Epithelial cell of esophagus (primary cell): ENCODE results near the gene ABHD10.
A peak's percentile ranks its signal among the peaks of the same experiment; 100 is the strongest.

Experiments used
- DNase-seq: peaks from one replicate; pipeline ENCODE4 v3.0.0; 2010; ENCODE audit warnings: low read depth
- H3K4me3 ChIP-seq: 2 replicates; pipeline ENCODE4 v1.5.1; 2011; ENCODE audit warnings: mild to moderate bottlenecking, low read length, control low read depth
- CTCF ChIP-seq: IDR thresholded peaks from 2 replicates; pipeline ENCODE4 v1.5.1; 2011; ENCODE audit warnings: low read depth, mild to moderate bottlenecking, low read length, control low read depth, inconsistent platforms; ENCODE audit not compliant: insufficient read depth; ENCODE audit errors: missing control alignments

Gene ABHD10

GRCh38 chr3:112038863-112039262, 60.0 kb downstream of the ABHD10 start:
- H3K4me3 ChIP-seq = no peak overlapping the region
- peak; percentile 83 for DNase-seq
- TF ChIP-seq CTCF = no peak

- no peak for DNase-seq
- H3K4me3 ChIP-seq = no peak overlapping the region
- no peak for TF ChIP-seq CTCF
Measured at GRCh38 chr3:112041321-112041720, 62.5 kb downstream of the ABHD10 start.

- H3K4me3 ChIP-seq = no peak overlapping the region
- peak; percentile 29 for DNase-seq
- TF ChIP-seq CTCF = no peak
Measured at GRCh38 chr3:112042842-112043280, 64.0 kb downstream of the ABHD10 start.
